Activated gamma-delta T cell treated with anti-CD3 and anti-CD28 coated beads, Interleukin-2, amount 50 U/mL, for 16 hours (primary cell): ENCODE measurements around the gene FZD2.
"Not testable (repeated sequence)": the region's sequence is repeated elsewhere in the genome, so short reads cannot be mapped to it uniquely, and the experiment has no call there.

ENCODE experiments used
- DNase-seq: peaks from one replicate; pipeline ENCODE4 v3.0.0-alpha.2; 2020; ENCODE audit warnings: low read depth

FZD2 gene

DNA sequence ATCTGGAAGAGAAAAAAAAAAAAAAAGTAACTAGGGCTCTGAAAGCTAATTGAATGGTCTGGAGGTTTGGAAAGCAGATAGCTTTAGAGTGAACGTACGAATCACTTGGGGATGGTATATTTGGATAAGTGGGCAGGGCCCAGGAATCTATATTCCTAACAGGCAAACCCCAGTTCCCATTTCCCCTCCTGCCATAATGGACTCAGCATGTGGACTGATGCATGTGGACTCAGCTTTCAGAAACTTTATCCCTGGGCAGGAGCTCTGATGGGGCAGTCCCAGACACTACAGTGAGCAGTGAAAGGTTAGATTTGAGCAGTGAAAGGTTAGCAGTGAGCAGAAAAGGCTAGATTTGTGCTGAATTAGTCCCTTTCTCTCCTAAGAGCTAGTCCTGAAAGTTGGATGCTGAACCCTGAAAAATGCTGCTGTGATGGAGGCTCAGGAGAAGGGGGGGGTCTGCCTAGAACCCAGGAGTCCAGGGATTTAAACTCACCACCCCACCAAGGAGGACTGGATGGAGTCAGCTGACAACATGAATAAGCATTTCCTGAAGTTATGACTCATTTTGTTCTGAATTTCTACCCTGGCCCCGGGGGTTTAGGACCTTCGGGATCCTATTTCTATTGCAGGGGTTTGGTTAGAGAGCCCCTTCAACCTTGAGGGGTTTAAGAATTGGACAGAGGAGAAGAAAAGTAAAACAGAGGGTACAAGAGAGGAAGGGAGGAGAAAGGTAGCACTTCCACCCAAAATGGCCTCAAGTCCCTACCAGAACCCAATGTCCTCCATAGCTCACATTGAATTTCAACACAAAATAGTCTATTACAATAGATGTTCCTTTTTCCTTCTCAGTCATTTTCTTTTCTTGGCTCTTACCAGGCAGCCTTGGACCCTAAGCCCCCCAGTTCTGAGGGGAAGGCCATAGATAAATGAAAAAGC lies 10.3 kb upstream of the FZD2 start:
- DNase-seq: no peak

DNA sequence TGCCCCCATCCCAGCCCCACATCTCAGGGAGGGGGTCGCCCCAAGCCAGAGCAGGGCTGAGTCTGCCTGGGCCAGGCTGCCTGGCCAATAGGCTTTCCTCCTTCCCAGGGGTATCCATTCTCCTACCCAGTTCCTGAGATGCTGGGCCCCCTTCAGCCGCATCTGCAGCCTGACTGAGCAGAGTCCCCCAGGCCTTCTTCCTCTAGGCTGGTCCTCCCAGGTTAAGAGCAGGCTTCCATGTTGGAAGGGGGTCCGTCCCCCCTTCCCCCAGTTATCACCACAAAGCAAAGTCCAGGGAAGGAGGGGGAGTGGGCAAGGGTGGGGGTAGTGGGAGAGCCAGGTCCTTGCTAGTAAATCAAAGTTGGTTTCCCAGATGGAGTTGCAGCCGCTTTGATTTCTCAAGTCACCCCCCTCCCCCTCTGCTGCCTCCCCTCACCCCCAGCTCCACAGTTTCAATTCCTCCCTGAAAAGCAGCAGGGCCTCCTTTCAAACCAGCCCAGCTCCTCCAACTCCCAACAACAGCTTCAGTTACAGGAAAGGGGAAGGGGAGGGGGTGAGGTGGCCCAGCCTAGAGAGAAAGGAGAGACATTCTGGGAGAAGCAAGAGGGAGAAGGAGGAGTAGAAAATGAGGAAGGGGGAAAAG lies 9.5 kb upstream of the FZD2 start:
- DNase-seq: no peak

- DNase-seq: no peak
Observed at GRCh38 chr17:44548376-44549230, 8.7 kb upstream of the FZD2 start.

DNA sequence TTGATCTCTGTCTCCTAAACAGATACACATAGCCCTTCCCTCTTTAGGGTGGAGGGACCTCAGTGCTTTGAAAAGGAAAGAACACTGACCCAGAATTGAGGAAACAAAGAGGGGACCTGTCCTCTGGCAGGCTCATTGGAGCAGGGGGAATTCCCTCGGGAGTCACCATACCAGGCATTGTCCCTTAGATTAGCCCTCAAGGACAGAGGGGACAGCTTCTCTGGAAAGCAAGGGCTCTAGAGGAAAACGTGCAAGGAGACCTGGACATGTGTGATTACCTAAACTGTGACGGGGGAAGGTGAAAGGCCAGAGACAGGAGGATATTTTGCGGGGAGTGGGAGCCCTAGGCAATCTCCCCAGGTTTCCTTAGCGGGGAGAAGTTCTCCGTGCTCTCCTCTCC lies 7.6 kb upstream of the FZD2 start:
- DNase-seq: no peak

- no peak for DNase-seq
Observed at GRCh38 chr17:44552361-44552760, 4.9 kb upstream of the FZD2 start.

DNA sequence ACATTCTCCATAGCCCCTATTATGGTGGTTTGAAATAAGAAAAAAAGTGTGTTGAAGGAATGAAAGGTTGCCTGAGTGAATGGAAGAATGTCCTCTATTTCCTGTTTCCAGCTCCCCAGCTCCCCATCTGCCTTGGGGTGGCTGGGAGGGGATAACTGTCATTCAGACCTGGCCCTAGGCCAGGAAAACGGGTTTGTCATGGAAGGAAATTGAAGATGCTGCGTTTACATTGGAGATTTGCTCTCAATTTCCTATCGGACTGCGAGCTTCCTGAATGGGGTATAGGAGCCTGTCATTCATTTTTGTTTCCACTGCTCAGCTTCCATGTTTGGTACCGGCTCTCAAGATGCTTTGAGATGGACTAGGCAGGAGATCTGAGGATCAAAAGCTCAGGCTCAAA lies 2.2 kb upstream of the FZD2 start:
- no peak for DNase-seq

- DNase-seq: no peak
Observed at GRCh38 chr17:44556166-44556831, 985 bp upstream of the FZD2 start.

- DNase-seq: no peak
Observed at GRCh38 chr17:44557651-44558285, 484 bp downstream of the FZD2 start.

DNA sequence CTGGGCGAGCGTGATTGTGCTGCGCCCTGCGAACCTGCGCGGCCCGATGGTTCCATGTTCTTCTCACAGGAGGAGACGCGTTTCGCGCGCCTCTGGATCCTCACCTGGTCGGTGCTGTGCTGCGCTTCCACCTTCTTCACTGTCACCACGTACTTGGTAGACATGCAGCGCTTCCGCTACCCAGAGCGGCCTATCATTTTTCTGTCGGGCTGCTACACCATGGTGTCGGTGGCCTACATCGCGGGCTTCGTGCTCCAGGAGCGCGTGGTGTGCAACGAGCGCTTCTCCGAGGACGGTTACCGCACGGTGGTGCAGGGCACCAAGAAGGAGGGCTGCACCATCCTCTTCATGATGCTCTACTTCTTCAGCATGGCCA lies 1.0 kb downstream of the FZD2 start:
- DNase-seq: no peak

GRCh38 chr17:44558710-44559633 lies 1.7 kb downstream of the FZD2 start:
- DNase-seq: no peak

- no peak for DNase-seq
Observed at GRCh38 chr17:44559634-44560554, 2.6 kb downstream of the FZD2 start.

DNA sequence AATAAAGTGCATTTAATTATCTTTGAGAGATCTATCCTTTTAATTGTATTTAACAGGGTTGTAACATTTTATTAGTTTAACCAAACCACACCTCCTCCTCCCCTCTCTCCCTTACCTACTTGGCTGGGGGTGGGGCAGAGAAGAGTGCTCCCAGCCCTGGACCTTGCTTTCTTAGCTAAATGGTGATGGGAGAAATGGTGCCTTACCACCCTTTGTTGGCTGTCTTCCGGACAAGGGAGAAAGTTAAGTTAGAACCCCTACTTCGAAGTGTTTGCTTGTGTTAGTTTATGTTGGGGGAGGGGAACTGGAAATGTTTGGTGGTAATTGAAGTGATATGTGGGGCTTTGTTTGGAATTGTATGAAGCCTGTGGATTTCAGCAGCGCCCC lies 3.9 kb downstream of the FZD2 start:
- no peak for DNase-seq

DNA sequence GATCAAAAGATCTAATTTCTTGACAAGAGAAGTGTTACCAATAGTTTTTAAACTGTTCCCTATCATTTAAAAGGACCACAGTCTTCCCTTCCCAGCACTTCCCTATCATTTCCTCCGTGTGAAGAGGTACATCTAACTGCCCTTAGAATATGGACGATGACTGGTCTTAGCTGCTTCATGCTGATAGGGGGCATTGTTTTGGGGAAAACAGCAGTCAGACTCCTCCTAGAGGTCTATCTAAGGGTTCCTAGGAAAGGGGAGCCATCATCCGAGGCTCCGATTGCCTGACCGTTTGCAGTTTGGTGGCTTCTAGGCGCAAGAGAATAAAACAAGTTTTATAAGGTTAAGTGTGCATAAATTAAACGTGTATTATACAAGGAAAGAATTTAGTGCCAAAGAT lies 7.1 kb downstream of the FZD2 start:
- no peak for DNase-seq

DNA sequence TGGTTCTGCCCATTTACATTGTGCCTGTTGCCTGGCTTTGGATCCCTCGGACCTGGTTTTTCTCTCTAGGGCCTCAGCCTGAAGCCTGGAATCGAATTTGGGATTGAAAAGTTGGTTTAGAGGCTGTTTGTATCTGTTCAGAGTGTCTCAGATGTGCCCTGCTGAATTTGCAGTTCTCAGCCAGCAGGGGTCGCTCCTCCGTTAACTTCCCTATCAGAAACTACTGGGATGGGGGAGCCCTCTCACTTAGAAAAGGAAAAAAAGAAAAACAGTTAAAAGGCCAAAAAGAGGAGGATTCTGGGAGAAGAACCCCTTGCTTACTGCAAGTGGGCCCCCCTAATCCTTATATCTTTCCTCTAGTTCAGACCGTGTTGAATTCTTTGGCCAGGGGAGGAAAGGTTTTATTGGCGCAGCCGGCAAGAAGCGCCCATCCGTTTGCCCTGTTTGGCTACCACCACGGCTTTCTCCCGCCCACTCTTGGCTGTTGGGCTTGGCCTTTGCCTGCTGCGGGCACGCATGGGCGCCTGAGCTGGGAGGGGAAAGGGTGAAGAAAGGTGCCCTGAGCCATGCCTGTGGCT lies 8.7 kb downstream of the FZD2 start:
- DNase-seq: no peak

DNA sequence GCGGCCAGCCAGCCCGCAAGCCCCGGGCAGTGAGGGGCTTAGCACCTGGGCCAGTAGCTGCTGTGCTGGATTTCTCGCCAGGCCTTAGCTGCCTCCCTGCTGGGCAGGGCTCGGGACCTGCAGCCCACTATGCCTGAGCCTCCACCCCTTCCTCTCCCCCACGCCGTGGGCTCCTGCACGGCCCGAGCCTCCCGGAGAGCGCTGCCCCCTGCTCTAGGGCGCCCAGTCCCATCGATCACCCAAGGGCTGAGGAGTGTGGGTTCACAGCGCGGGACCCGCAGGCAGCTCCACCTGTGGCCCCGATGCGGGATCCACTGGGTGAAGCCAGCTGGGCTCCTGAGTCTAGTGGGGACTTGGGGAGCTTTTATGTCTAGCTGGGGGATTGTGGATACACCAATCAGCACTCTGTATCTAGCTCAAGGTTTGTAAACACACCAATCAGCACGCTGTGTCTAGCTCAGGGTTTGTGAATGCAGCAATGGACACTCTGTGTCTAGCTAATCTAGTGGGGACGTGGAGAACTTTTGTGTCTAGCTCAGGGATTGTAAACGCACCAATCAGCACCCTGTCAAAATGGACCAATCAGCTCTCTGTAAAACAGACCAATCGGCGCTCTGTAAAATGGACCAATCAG lies 11.1 kb downstream of the FZD2 start:
- DNase-seq: not testable (repeated sequence)

DNA sequence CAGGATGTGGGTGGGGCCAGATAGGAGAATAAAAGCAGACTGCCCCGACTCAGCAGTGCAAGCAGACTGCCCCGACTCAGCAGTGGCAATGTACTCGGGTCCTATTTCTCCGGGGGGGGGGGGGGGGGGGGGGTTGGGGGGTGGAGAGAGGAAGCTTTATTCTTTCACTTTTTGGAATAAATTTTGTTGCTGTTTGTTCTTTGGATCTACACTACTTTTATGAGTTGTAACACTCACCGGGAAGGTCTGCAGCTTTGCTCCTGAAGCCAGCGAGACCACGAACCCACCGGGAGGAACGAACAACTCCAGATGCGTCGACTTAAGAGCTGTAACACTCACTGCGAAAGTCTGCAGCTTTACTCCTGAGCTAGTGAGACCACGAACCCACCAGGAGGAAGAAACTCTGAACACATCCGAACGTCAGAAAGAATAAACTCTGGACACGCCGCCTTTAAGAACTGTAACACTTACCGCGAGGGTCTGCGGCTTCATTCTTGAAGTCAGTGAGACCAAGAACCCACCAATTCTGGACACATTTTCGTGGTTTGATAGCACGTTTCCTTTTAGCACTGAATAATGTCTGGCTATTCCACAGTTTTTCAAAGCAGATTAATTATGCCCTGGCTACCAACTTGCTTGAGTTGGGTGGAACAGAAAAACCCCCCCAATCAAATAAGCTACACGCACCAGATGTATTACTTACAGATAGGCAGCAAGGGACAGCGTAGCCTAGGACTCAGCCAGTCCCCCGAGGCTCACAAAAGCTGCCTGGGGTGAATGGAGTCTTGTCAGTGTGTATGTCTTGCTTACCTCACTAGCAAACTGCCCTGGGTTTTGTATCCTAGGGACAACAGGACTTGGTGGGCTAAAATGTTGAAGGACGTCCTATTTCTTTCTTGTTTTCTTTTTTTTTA lies 11.9 kb downstream of the FZD2 start:
- no peak for DNase-seq

DNA sequence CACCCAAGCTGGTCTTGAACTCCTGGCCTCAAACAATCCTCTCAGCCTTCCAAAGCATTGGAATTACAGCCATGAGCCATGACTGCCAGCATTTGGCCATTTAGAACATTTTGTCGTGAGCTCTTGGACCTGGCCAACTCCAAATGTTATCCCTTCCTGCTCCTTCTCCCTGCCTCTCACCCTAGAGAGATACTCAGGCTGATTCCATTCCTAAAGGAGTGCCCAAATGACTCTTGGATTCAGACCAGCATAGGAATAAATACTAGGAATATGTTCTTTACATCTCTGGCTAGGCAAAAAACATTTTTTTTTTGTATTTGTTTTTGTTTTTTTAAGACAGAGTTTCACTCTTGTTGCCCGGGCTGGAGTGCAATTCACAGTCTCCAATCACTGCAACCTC lies 15.5 kb downstream of the FZD2 start:
- no peak for DNase-seq
